Left lung (tissue), 10 donors: Measurements from ENCODE around the gene RNPEP. TPM values are rescaled to one million over a fixed set of nuclear protein-coding genes. Genes with fewer than 3 reads are reported as not detected.

Experiments used
- ATAC-seq: fragments of 200-7000 bp; cut with Tn5 transposase; one replicate; pipeline ENCODE4 v1.9.1; 2020; ENCODE audit warnings: moderate library complexity
- DNase-seq, 4 donors: peaks; one replicate each; pipeline ENCODE4 v3.0.0-alpha.2; 2013 to 2020
- H3K27ac ChIP-seq, 2 donors: fragments of 200-600 bp; sonication (generic) in 1 of 2; one replicate each; pipeline versions ENCODE4 v1.5.0 to v1.8.0; 2020 to 2021
- H3K27me3 ChIP-seq, 2 donors: fragments of 200-600 bp; sonication (generic) in 1 of 2; one replicate each; pipeline versions ENCODE4 v1.5.0 to v1.8.0; 2020 to 2021
- H3K36me3 ChIP-seq, 2 donors: fragments of 200-600 bp; sonication (generic) in 1 of 2; one replicate each; pipeline versions ENCODE4 v1.5.0 to v1.8.0; 2020 to 2021
- H3K4me1 ChIP-seq, 2 donors: fragments of 200-600 bp; one replicate each; pipeline ENCODE4 v1.8.0; 2021
- H3K4me3 ChIP-seq, 2 donors: fragments of 200-600 bp; sonication (generic) in 1 of 2; one replicate each; pipeline versions ENCODE4 v1.5.0 to v1.8.0; 2020 to 2021; ENCODE audit warnings: mild to moderate bottlenecking in 1 of 2
- H3K9me3 ChIP-seq, 2 donors: fragments of 200-600 bp; sonication (generic) in 1 of 2; one replicate each; pipeline versions ENCODE4 v1.5.0 to v1.8.0; 2020 to 2021
- intact Hi-C, 2 donors: fragments of 100-400 bp; cut with DNase I; formaldehyde crosslinking; loops; one replicate each; pipeline versions ENCODE4 v1.11.2 to v1.14.2; 2022
- polyA plus RNA-seq, 6 donors: library from polyadenylated mRNA; unstranded; fragments of 120-200 nt; gene quantifications; one replicate each; pipeline ENCODE4 v1.2.1, GENCODE V29; 2013; ENCODE audit not compliant: insufficient read length in 6 of 6
- total RNA-seq, 2 donors: library from RNA; stranded (reverse); fragmentation: NEBNext Ultra II Directional; extraction: Animal tissue kit (Norgen Biotek cat#: 25700); gene quantifications; one replicate each; pipeline ENCODE4 v1.2.1, GENCODE V29; 2021
- TF ChIP-seq, protein P1 (sequence below), 2 donors: fragments of 200-600 bp; sonication (generic) in 1 of 2; IDR thresholded peaks; one replicate each; pipeline versions ENCODE4 v1.5.0 to v1.8.0; 2021; ENCODE audit warnings: antibody characterized with exemption in 2 of 2
- donor health status: DM: no; HTN: yes; CAD: no.
- donor health status: DM: no; HTN: no; CAD: no.

The RNPEP gene
- total and polyA plus RNA-seq, 8 donors, result 56.0 to 81.2 (median 65.3) TPM

DNA sequence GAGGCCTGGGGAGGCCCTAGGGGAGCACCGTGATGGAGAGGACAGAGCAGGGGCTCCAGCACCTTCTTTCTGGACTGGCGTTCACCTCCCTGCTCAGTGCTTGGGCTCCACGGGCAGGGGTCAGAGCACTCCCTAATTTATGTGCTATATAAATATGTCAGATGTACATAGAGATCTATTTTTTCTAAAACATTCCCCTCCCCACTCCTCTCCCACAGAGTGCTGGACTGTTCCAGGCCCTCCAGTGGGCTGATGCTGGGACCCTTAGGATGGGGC lies 33.2 kb downstream of the RNPEP start:
- Histone ChIP-seq H3K27me3 (peaks cover 0 to 13% of the 10 kb centered on the region in 2 donors), H3K27ac (no peak overlapping the region), H3K4me3 (peak overlapping the region in 1 of 2 donors; percentile 8), H3K36me3 (peaks cover 0 to 35% of the 10 kb centered on the region in 2 donors), H3K9me3 (no peaks in the 10 kb centered on the region), H3K4me1 (no peaks in the 10 kb centered on the region)
- DNase-seq, result no peak
- TF ChIP-seq, protein P1, sequence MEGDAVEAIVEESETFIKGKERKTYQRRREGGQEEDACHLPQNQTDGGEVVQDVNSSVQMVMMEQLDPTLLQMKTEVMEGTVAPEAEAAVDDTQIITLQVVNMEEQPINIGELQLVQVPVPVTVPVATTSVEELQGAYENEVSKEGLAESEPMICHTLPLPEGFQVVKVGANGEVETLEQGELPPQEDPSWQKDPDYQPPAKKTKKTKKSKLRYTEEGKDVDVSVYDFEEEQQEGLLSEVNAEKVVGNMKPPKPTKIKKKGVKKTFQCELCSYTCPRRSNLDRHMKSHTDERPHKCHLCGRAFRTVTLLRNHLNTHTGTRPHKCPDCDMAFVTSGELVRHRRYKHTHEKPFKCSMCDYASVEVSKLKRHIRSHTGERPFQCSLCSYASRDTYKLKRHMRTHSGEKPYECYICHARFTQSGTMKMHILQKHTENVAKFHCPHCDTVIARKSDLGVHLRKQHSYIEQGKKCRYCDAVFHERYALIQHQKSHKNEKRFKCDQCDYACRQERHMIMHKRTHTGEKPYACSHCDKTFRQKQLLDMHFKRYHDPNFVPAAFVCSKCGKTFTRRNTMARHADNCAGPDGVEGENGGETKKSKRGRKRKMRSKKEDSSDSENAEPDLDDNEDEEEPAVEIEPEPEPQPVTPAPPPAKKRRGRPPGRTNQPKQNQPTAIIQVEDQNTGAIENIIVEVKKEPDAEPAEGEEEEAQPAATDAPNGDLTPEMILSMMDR (IDR thresholded peaks at IDR 0.05), result no peak
- ATAC-seq, result no peak
- intact Hi-C loops, result no loop called here

DNA sequence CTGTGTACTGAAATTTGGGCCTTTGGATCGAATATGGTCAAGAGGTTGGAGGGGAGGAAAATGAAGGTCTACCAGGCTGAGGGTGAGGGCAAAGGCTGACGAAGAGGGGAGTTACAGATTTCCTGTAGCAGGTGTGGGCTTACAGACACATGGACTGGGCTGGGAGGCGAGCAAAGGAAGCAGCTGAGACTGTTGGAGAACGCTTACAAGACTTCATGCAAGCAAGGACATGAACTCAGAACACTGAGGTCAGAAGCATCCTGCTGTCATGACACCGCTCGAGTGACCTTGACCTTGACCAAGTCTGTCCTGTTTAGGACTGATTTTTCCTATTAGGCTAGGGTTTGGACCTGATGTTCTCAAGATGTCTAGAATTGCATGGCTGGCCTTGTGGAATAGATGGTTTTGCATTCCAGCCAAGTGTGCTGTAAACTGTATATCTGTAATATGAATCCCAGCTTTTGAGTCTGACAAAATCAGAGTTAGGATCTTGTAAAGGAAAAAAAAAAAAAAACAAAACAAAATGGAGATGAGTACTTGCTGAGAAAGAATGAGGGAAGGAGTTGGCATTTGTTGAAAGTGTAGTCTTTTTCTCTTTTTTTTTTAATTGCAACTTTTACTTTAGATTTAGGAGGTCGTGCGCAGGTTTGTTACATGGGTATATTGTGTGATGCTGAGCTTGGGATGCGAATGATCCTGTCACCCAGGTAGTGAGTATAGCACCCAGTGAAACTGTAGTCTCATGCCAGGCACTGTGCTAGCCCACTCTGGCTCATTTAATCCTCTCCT lies 33.8 kb downstream of the RNPEP start:
- Histone ChIP-seq H3K27ac (no peak overlapping the region), H3K4me1 (no peaks in the 10 kb centered on the region), H3K4me3 (no peak overlapping the region), H3K27me3 (peaks cover 0 to 13% of the 10 kb centered on the region in 2 donors), H3K9me3 (no peaks in the 10 kb centered on the region), H3K36me3 (peaks cover 0 to 35% of the 10 kb centered on the region in 2 donors)
- TF ChIP-seq, protein P1 (IDR thresholded peaks at IDR 0.05), result no peak
- ATAC-seq, result no peak
- no peak for DNase-seq
- intact Hi-C loops, result no loop called here

DNA sequence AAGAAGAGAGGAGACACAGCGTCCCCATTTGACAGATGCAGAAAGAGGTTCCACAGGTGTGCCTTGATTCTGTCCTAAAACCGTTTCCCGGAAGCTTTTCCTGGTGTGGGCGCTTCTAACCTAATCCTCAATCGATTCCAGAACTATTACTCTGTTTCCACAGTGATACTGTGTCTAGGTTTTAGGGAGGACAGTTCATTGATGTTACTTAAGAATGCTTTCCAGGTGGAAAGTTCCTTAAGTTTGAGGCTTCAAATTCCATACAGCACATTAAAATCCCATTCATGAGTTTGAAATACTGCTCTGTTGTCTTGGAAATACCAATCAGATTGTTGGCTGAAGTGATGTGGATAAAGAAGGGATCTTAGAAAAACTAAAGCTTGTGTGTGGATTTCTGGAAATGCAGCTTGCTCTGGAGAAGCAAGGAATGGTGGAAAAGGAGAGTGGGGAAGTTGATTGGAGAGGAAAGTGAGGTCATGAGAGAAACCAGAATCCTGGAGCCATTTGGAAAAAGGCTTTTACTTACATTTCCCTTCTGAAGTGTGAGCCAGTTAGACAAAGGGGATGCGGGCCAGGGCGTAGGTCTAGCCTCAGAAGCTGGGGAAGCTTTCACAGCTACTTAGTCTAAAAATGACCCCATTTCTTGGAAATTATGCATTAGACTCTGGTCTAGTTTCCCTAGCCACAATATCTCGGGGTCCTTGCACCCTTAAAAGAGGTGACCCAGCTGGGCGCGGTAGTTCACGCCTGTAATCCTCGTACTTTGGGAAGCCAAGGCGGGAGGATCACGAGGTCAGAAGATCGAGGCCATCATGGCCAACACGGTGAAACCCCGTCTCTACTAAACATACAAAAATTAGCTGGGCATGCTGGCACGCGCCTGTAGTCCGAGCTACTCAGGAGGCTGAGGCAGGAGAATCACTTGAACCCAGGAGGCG lies 34.6 kb downstream of the RNPEP start:
- Histone ChIP-seq H3K4me3 (no peak overlapping the region), H3K4me1 (no peaks in the 10 kb centered on the region), H3K9me3 (no peaks in the 10 kb centered on the region), H3K36me3 (peaks cover 0 to 35% of the 10 kb centered on the region in 2 donors), H3K27me3 (peaks cover 0 to 13% of the 10 kb centered on the region in 2 donors), H3K27ac (peak overlapping the region in 1 of 2 donors; percentile 67)
- ATAC-seq, result no peak
- TF ChIP-seq, protein P1 (IDR thresholded peaks at IDR 0.05), result no peak
- no peak for DNase-seq
- intact Hi-C loops, result no loop called here

DNA sequence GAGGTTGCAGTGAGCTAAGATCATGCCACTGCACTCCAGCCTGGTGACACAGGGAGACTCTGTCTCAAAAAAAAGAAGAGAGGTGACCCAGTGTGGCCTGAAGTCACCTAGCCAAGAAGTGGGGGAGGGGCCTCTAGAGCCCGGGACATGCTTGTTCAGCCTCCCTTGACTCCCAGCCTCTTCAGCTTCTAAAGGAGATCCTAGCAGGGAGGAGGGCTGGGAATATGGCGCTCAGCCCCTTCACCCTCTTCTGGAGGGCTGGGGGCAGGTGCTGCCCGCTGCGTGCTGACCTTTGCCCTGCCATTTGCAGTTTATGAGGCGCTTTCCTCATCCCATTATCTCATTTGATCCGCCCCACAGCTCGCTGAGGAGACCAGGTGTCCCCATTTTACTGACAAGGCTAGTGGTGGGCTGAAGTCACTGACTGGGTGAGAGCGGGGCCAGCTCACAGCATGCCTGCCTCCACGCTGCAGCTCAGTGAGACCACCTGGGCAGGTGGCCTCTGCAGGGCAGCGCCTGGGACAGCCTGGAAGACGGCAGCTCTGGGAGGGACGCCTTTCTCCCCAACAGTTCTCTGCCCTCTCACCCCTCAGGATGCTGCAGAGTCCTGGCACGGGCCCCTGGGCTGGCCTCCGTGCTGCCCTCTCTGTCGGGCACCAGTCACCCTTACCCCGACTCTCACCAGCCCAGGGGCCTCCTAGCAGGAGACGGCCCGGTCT lies 35.5 kb downstream of the RNPEP start:
- Histone ChIP-seq H3K4me3 (no peak overlapping the region), H3K4me1 (no peaks in the 10 kb centered on the region), H3K27me3 (peaks cover 0 to 13% of the 10 kb centered on the region in 2 donors), H3K27ac (peak overlapping the region; percentile 30 to 67), H3K9me3 (no peaks in the 10 kb centered on the region), H3K36me3 (peaks cover 0 to 29% of the 10 kb centered on the region in 2 donors)
- DNase-seq (peak in 1 of 4 donors; percentile 81), ATAC-seq (peak; percentile 40)
- TF ChIP-seq, protein P1 (IDR thresholded peaks at IDR 0.05), result no peak
- intact Hi-C loops, result no loop called here
